ENCODE measurements around the gene WHAMM. TPM values are rescaled to one million over a fixed set of nuclear protein-coding genes. Genes with fewer than 3 reads are reported as not detected.

The WHAMM gene
- total RNA-seq, 1 experiment from 2014 or later: 6.9 TPM

- Histone ChIP-seq H4K20me1 (ENCODE audit: insufficient read depth) (no peaks in the 10 kb centered on the region), H2AFZ (no peak overlapping the region), H3K4me2 (no peak overlapping the region), H3K27me3 (ENCODE audit: insufficient read depth, low read depth) (no peaks in the 10 kb centered on the region), H3K36me3 (ENCODE audit: low read depth) (0 out of 2 replicates have a peak, but pooled peaks cover 2% of the 10 kb centered on the region), H3F3A (ENCODE audit: insufficient read depth, low read depth) (no peaks in the 10 kb centered on the region), H3K4me1 (replicated peaks; ENCODE audit: insufficient read depth) (no peaks in the 10 kb centered on the region), H3K79me2 (ENCODE audit: low read depth) (no peaks in the 10 kb centered on the region), H3K9me2 (ENCODE audit: insufficient read depth) (no peaks in the 10 kb centered on the region), H3K4me3 (no peak overlapping the region), H3K27ac (no peak overlapping the region), H3K9me3 (ENCODE audit: insufficient read depth, low read depth) (no peaks in the 10 kb centered on the region)
- intact Hi-C loops (cut with micrococcal nuclease; ENCODE audit: unreplicated experiment): no loop called here
- CTCF ChIA-PET: no interaction called here
- no peak for DNase-seq
- POLR2A ChIA-PET (ENCODE audit: unreplicated experiment): no interaction called here
- TF ChIP-seq CTCF (conservative IDR thresholded peaks at IDR 0.05): no peak
- TF ChIP-seq EZH2 (IDR thresholded peaks at IDR 0.05; ENCODE audit: low read depth): no peak
- BruUV-seq (replicated peaks): no TSS peak
Measured at GRCh38 chr15:82839136-82839535, 29.7 kb downstream of the WHAMM start.

- no peak for DNase-seq
- no peaks in the 10 kb centered on the region for H3K9me3 ChIP-seq (ENCODE audit: insufficient read depth, low read depth)
Measured at GRCh38 chr15:82840166-82840565, 30.7 kb downstream of the WHAMM start.

GRCh38 chr15:82843566-82843965 lies 34.1 kb downstream of the WHAMM start:
- Histone ChIP-seq H3K4me2 (no peak overlapping the region), H2AFZ (no peak overlapping the region), H3K9me2 (ENCODE audit: insufficient read depth) (no peaks in the 10 kb centered on the region), H3K27me3 (ENCODE audit: insufficient read depth, low read depth) (no peaks in the 10 kb centered on the region), H4K20me1 (ENCODE audit: insufficient read depth) (no peaks in the 10 kb centered on the region), H3K36me3 (ENCODE audit: low read depth) (no peaks in the 10 kb centered on the region), H3K27ac (no peak overlapping the region), H3K4me1 (replicated peaks; ENCODE audit: insufficient read depth) (no peaks in the 10 kb centered on the region), H3F3A (ENCODE audit: insufficient read depth, low read depth) (no peaks in the 10 kb centered on the region), H3K4me3 (no peak overlapping the region), H3K79me2 (ENCODE audit: low read depth) (no peaks in the 10 kb centered on the region), H3K9me3 (ENCODE audit: insufficient read depth, low read depth) (no peaks in the 10 kb centered on the region)
- POLR2A ChIA-PET (ENCODE audit: unreplicated experiment): no interaction called here
- CTCF ChIA-PET: no interaction called here
- TF ChIP-seq EZH2 (IDR thresholded peaks at IDR 0.05; ENCODE audit: low read depth) (no peak), CTCF (conservative IDR thresholded peaks at IDR 0.05) (no peak)
- intact Hi-C loops (cut with micrococcal nuclease; ENCODE audit: unreplicated experiment): no loop called here
- BruUV-seq (replicated peaks): no TSS peak
- no peak for DNase-seq

More at GRCh38 chr15:82840166-82840565, 30.7 kb downstream of the WHAMM start:
- H3K36me3 ChIP-seq (ENCODE audit: low read depth): no peaks in the 10 kb centered on the region
- H3K4me3 ChIP-seq: no peak overlapping the region
- no peak overlapping the region for H3K4me2 ChIP-seq
- no peaks in the 10 kb centered on the region for H3K9me2 ChIP-seq (ENCODE audit: insufficient read depth)
- TF ChIP-seq CTCF (conservative IDR thresholded peaks at IDR 0.05) (no peak), EZH2 (IDR thresholded peaks at IDR 0.05; ENCODE audit: low read depth) (no peak)
- H4K20me1 ChIP-seq (ENCODE audit: insufficient read depth): no peaks in the 10 kb centered on the region
- POLR2A ChIA-PET (ENCODE audit: unreplicated experiment): no interaction called here
- H3F3A ChIP-seq (ENCODE audit: insufficient read depth, low read depth): no peaks in the 10 kb centered on the region
- H3K79me2 ChIP-seq (ENCODE audit: low read depth): no peaks in the 10 kb centered on the region
- no peaks in the 10 kb centered on the region for H3K27me3 ChIP-seq (ENCODE audit: insufficient read depth, low read depth)
- no peak overlapping the region for H3K27ac ChIP-seq
- H2AFZ ChIP-seq: no peak overlapping the region
- no peaks in the 10 kb centered on the region for H3K4me1 ChIP-seq (replicated peaks; ENCODE audit: insufficient read depth)
- intact Hi-C loops (cut with micrococcal nuclease; ENCODE audit: unreplicated experiment): no loop called here
- CTCF ChIA-PET: no interaction called here
- no TSS peak for BruUV-seq (replicated peaks)

All from PC-9 (cell line).